G401.6 (cell line): ENCODE results near the gene SERPINA3.
"Not testable (repeated sequence)": the region's sequence is repeated elsewhere in the genome, so short reads cannot be mapped to it uniquely, and the experiment has no call there.

Experiments used
- FAIRE-seq: peaks from 2 replicates; lab custom pipeline; 2012; peaks lifted over from hg19 to GRCh38; lab: Jason Lieb, UNC

The SERPINA3 gene

GRCh38 chr14:94612174-94612573, at the start of gene SERPINA3:
Gene SERPINA3, plus strand, starts transcription at chr14:94612391. Its CDS starts 2,051 bp downstream, at chr14:94614442.
- no peak for FAIRE-seq

GRCh38 chr14:94562941-94563883, 49.0 kb upstream of the SERPINA3 start:
- no peak for FAIRE-seq

GRCh38 chr14:94564381-94564780, 47.8 kb upstream of the SERPINA3 start:
- no peak for FAIRE-seq

DNA sequence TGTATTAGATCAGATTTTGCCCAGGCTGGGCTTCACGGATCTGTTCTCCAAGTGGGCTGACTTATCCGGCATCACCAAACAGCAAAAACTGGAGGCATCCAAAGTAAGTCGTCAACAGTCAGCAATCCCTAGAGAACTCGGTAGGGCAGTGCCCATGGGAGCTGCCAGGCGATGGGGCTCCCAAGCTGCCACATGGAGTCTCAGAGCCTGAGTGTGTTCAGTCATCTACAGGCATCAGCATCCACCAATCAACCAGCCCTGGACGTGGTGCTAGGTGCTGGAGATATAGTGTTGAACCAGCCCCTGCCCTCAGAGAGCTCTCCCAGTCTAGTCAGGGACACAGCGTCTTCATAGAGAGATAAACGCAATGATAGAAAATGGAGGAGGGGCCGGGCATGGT, 44.0 kb upstream of the SERPINA3 start:
- no peak for FAIRE-seq

DNA sequence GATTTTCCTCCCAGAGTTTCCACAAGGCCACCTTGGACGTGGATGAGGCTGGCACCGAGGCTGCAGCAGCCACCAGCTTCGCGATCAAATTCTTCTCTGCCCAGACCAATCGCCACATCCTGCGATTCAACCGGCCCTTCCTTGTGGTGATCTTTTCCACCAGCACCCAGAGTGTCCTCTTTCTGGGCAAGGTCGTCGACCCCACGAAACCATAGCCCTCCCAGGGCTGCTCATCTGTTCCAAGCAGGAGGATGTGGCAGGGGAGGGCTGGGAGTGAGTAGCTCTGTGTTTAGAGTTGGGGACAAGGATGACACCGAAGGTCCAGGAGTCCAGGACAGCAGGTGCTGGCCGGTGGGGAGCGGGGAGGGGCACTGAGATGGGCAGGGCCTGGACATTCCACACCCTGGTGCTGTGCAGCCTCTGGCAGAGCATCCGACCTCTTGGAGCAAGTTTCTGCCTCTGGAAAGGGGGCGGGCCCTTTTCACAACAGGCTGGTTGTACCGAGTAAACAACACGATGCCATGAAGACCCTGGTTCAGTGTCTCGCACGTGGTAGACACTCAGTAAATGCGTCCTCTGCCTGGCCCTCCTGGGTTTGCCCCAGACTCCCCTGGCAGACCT, 42.7 kb upstream of the SERPINA3 start:
- FAIRE-seq = no peak

DNA sequence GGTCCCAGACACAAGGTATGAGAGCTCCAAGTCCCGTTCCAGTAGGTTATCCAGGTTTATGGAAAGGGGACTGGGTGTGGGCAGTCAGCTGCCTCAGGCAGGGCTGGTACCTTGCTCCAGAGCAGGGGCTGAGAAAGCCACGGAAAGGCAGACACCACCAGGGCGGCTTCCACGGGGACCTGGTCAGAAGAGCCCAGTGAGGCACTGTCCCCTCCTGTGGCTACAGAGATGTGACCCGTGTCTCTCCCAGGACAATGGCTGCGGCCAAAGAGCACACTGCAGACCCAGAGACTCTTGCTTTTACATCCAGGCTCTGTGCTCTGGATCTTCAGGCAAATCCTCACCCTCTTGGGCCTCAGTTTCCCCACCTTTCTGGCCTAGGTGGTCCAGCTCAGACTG, 42.2 kb upstream of the SERPINA3 start:
- FAIRE-seq = no peak

DNA sequence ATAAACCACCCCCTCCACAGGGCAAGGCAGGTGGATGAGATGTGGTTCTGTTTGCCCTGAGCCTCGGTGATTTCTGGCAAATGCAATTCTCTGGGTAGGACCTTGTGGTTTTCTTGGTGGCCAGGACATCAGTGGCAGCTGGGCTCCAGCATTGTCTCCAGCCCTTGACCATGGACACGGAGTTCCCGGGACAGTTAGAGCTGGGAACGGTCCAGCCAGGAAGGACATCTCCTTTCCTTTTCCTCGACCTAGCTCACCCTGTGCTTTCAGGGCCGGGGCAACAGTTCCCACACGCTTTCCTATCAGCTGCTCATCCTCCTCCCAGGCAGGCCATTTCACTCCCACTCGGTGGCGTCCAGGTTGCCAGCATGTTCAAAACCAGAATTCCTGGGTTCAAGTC, 41.8 kb upstream of the SERPINA3 start:
- no peak for FAIRE-seq

DNA sequence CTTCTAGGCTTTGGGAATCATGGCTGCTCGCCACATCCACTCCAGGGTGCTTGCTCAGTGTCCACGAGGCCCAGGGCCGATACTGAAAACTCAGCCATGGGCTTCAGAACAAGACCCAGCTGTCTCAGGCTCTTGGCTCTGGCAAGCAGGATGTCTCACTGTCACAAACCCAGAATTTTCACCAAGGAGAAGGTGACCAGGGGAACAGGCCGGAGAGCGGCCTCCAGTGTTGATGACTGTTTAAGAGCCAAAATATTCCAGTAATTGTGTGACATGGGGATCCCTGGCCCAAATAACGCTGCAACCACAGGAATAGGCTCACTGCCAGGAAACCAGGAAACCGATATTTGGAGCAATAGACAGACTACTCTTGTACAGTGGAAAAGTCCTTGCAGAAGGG, 40.8 kb upstream of the SERPINA3 start:
- FAIRE-seq = no peak

- no peak for FAIRE-seq
Measured at GRCh38 chr14:94571950-94572349, 40.2 kb upstream of the SERPINA3 start.

DNA sequence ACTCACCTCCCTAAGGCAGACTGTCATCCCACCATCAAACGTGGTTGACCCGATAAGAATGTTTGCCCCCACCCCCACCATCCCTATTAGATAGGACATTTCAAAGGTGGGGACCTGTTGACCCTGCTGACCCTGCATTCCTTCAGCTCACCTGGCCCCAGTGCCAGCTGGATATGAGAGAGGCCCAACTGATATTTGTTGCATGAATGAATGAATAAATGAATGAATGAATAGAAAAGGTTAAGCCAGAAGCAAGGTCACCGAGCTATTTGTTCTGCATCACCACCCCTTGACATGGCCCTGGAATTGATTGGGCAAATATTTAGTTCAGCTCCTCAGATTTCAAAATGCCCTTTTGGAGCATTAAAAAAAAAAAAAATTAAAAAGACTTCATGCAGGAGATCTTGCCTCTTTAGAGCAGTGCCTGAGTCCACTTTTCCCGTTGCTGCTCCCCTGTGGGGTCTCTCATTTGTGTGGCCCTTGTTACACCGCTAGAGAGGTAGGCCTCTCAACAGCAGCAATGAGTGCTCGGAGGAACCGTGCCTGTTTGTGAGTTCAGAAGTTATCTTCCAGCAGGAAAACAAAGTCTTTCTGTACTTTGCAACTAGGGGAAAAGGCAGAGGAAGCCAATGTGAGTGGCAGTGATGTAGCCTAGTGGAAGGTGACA, 39.4 kb upstream of the SERPINA3 start:
- no peak for FAIRE-seq

DNA sequence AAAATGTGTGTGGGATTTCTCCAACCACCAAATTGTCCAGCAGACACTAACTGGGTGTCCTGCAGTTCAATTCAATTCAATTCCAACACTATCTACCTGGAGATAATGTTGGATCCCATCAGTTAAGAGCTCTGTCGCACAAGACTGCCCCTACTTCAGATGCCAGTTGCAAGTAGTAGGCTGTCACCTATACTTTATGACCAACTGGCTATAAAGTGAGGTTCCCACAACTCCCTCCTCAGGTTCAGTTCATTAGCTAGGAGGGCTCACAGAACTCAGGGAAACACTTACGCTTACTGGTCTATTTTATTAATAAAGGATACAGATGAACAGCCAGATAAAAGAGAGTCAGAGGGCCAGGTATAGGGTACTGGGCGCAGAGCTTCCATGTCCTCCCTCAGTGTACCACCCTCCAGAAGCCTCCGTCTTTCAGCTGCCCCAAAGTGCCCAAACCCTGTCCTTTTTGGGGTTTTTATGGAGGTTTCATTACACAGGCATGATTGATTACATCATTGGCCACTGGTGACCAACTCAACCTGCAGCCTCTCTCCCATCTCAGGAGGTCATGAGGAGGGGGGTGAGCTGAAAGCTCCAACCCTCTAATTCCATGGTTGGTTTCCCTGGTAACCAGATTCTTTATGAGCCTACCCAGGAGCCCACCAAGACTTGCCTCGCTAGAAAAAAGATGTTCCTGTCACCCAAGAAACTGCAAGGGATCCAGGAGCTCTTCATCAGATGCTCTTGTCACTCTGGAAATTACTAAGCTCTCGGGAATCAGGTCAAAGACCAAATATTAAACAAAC, 38.5 kb upstream of the SERPINA3 start:
- no peak for FAIRE-seq

DNA sequence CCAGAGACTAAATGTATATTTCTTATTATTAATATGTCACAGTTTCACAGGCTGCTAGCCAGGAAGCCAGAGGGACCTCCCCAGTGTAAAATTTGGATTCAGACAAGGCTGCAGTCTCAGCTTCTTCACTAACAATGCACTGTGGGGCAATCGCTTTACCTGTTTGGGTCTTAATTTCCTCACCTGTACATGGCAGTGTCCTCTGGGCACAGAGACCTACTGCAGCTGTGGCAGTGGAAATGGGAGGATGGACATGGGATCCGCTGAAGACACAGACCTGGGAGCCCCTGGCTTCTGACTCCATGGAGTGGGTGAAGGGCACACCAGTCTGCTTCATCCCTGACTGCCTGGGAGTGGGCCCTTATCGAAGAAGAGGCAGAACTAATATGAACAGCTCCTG, 37.9 kb upstream of the SERPINA3 start:
- FAIRE-seq = no peak

- FAIRE-seq = no peak
Measured at GRCh38 chr14:94575730-94576585, 36.2 kb upstream of the SERPINA3 start.

DNA sequence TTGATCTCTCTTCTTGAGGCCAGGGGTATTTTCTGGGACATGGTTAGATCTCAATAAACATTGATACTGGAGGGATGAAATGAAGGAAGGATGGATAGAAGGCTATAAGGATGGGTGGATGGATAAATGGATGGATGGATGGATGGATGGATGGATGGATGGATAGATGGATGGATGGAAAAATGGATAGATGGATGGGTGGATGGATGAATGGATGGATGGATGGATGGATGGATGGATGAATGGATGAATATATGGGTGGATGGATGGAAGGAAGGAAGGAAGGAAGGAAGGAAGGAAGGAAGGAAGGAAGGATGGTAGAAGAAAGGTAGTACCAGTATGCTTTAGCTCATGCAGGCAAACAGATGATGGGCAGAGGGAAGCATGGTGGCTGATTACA, 34.7 kb upstream of the SERPINA3 start:
- not testable (repeated sequence) for FAIRE-seq

DNA sequence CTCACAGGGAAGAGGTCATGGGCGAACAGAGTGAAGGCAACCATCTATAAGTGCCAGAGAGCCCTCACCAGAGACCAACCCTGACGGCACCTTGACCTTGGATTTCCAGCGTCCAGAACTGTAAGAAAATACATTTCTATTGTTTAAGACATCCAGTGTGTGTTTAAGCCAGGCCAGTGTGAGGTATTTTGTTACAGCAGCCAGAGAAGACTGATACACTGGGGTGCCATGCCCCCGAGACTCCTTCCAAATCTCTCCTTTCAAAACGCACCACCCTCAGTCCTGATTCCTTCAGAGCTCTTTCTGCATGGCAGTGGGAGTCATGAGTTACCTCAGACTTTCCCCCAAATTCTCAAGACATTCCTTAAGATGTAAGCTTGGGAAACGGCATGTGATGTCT, 33.5 kb upstream of the SERPINA3 start:
- no peak for FAIRE-seq

- FAIRE-seq = no peak
Measured at GRCh38 chr14:94581127-94581999, 30.8 kb upstream of the SERPINA3 start, which contains the start of gene SERPINA5. Gene SERPINA5, plus strand, starts transcription at chr14:94581426. Its CDS starts 5,937 bp downstream, at chr14:94587363.

- FAIRE-seq = no peak
Measured at GRCh38 chr14:94582199-94582750, 29.9 kb upstream of the SERPINA3 start.

DNA sequence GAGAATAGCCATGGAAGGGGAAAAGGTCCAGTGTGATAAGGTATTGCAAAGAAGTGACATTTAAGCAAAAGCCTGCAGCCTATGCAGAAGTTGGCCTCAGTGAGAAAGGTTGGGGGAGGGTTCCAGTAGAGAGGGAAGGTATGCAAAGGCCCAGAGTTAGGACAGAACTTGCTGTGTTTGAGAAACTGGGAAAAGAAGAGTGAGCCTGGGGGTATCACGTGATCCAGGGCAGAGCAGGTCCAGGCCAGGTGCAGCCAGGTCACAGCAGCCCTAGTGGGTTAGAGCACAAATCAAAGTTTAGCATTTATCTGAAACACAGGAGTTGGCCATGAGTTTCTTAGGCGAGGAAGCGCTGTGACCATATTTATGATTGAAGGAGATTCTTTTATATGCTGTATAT, 29.3 kb upstream of the SERPINA3 start:
- no peak for FAIRE-seq

DNA sequence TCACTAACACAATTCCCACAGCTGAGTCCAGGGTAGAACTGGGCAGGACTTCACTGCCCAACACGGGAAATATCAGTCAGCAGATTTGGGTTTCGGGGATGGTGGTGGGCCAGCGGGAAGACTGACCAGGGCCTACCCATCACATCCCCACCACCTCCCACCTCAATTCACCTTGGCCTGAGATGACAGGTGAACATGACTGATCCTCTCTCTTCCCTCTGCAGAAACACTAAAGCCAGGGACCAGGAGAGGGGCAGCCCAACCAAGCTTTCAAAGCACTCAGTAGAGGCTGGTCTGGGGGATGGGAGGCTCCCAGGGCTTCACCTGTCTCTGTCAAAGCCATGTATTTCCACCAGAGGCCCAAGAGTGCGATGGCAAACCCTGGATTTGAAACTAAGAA, 28.6 kb upstream of the SERPINA3 start:
- no peak for FAIRE-seq
